Measurements from ENCODE around the gene CCDC179. TPM values are rescaled to one million over a fixed set of nuclear protein-coding genes. Genes with fewer than 3 reads are reported as not detected.

The CCDC179 gene
- not detected for total RNA-seq

- Histone ChIP-seq H3K4me3 (no peak within 1 kb of the TSS), H3K4me1 (replicated peaks) (no peaks in the 10 kb centered on the region), H3K27me3 (replicated peaks; ENCODE audit: insufficient read depth) (no peaks in the 10 kb centered on the region), H3K36me3 (no peaks in the 10 kb centered on the region), H3K27ac (no peak within 1 kb of the TSS), H3K9me3 (no peaks in the 10 kb centered on the region)
- TF ChIP-seq CTCF (IDR thresholded peaks at IDR 0.05) (no peak), POLR2A (IDR thresholded peaks at IDR 0.05) (no peak), POLR2AphosphoS5 (IDR thresholded peaks at IDR 0.05) (no peak)
- no peak for DNase-seq (ENCODE audit: low spot score)
- WGBS = 100% methylated on average over 4 of the region's 4 CpGs
- intact Hi-C loops (cut with DNase I) = no loop called here
These were observed at the start of gene CCDC179 for GRCh38 chr11:22860241-22860640. Gene CCDC179, minus strand, starts transcription at chr11:22860474. Its CDS starts 53 bp downstream, at chr11:22860421.

- DNase-seq (ENCODE audit: low spot score) = no peak
- WGBS = 87% methylated on average over 1 of the region's 1 CpG
- no peaks in the 10 kb centered on the region for H3K36me3 ChIP-seq
- no peaks in the 10 kb centered on the region for H3K27me3 ChIP-seq (replicated peaks; ENCODE audit: insufficient read depth)
- intact Hi-C loops (cut with DNase I) = no loop called here
- H3K4me1 ChIP-seq (replicated peaks) = no peaks in the 10 kb centered on the region
- no peak overlapping the region for H3K27ac ChIP-seq
- H3K4me3 ChIP-seq = no peak overlapping the region
- TF ChIP-seq POLR2A (IDR thresholded peaks at IDR 0.05) = no peak
- no peak for TF ChIP-seq POLR2AphosphoS5 (IDR thresholded peaks at IDR 0.05)
- TF ChIP-seq CTCF (IDR thresholded peaks at IDR 0.05) = no peak
- no peaks in the 10 kb centered on the region for H3K9me3 ChIP-seq
These were observed 43.5 kb upstream of the CCDC179 start for GRCh38 chr11:22903782-22904181.

GRCh38 chr11:22901603-22902002 lies 41.3 kb upstream of the CCDC179 start:
- DNase-seq (ENCODE audit: low spot score) = no peak
- H3K27ac ChIP-seq = no peak overlapping the region
- intact Hi-C loops (cut with DNase I) = no loop called here
- no peak overlapping the region for H3K4me3 ChIP-seq
- no peak for TF ChIP-seq POLR2AphosphoS5 (IDR thresholded peaks at IDR 0.05)
- TF ChIP-seq CTCF (IDR thresholded peaks at IDR 0.05) = no peak
- no peak for TF ChIP-seq POLR2A (IDR thresholded peaks at IDR 0.05)
- WGBS = 62% methylated on average over 4 of the region's 4 CpGs
- H3K9me3 ChIP-seq = no peaks in the 10 kb centered on the region
- H3K36me3 ChIP-seq = no peaks in the 10 kb centered on the region
- H3K27me3 ChIP-seq (replicated peaks; ENCODE audit: insufficient read depth) = no peaks in the 10 kb centered on the region
- no peaks in the 10 kb centered on the region for H3K4me1 ChIP-seq (replicated peaks)

- intact Hi-C loops (cut with DNase I) = no loop called here
- H3K27me3 ChIP-seq (replicated peaks; ENCODE audit: insufficient read depth) = no peaks in the 10 kb centered on the region
- H3K4me1 ChIP-seq (replicated peaks) = no peaks in the 10 kb centered on the region
- H3K27ac ChIP-seq = no peak overlapping the region
- H3K36me3 ChIP-seq = no peaks in the 10 kb centered on the region
- no peaks in the 10 kb centered on the region for H3K9me3 ChIP-seq
- no peak overlapping the region for H3K4me3 ChIP-seq
- TF ChIP-seq CTCF (IDR thresholded peaks at IDR 0.05) = no peak
- no peak for TF ChIP-seq POLR2A (IDR thresholded peaks at IDR 0.05)
- TF ChIP-seq POLR2AphosphoS5 (IDR thresholded peaks at IDR 0.05) = no peak
- DNase-seq (ENCODE audit: low spot score) = no peak
These were observed 40.7 kb upstream of the CCDC179 start for GRCh38 chr11:22900764-22901486.

GRCh38 chr11:22898036-22898435 lies 37.8 kb upstream of the CCDC179 start:
- Histone ChIP-seq H3K27me3 (replicated peaks; ENCODE audit: insufficient read depth) (no peaks in the 10 kb centered on the region), H3K4me3 (no peak overlapping the region), H3K4me1 (replicated peaks) (no peaks in the 10 kb centered on the region), H3K27ac (no peak overlapping the region), H3K36me3 (no peaks in the 10 kb centered on the region), H3K9me3 (no peaks in the 10 kb centered on the region)
- intact Hi-C loops (cut with DNase I) = no loop called here
- DNase-seq (ENCODE audit: low spot score) = no peak
- 72% methylated on average over 5 of the region's 5 CpGs for WGBS
- no peak for TF ChIP-seq POLR2A (IDR thresholded peaks at IDR 0.05)
- TF ChIP-seq POLR2AphosphoS5 (IDR thresholded peaks at IDR 0.05) = no peak
- TF ChIP-seq CTCF (IDR thresholded peaks at IDR 0.05) = no peak
